Hepatocyte (in vitro differentiated cells): Measurements from ENCODE around the gene C11orf68. TPM values are rescaled to one million over a fixed set of nuclear protein-coding genes. Genes with fewer than 3 reads are reported as not detected.

ENCODE experiments used
- DNase-seq: peaks from one replicate; pipeline ENCODE4 v3.0.0-alpha.2; 2016; ENCODE audit warnings: low spot score
- H2AFZ ChIP-seq: fragments of 200-600 bp; sonication (generic); 2 replicates; pipeline ENCODE4 v1.6.0; 2016; ENCODE audit warnings: antibody characterized with exemption, mild to moderate bottlenecking
- H3K27ac ChIP-seq: fragments of 200-600 bp; sonication (generic); 2 replicates; pipeline ENCODE4 v1.5.1; 2016; ENCODE audit warnings: mild to moderate bottlenecking
- H3K27me3 ChIP-seq: fragments of 200-600 bp; sonication (generic); 2 replicates; pipeline ENCODE4 v1.6.1; 2016
- H3K36me3 ChIP-seq: fragments of 200-600 bp; sonication (generic); replicated peaks from 2 replicates; pipeline ENCODE4 v1.5.1; 2016; ENCODE audit warnings: low read depth; ENCODE audit not compliant: insufficient read depth
- H3K4me1 ChIP-seq: fragments of 200-600 bp; sonication (generic); 2 replicates; pipeline ENCODE4 v1.5.1; 2016; ENCODE audit warnings: mild to moderate bottlenecking, moderate library complexity; ENCODE audit not compliant: insufficient read depth
- H3K4me2 ChIP-seq: fragments of 200-600 bp; sonication (generic); 2 replicates; pipeline ENCODE4 v1.6.0; 2016
- H3K4me3 ChIP-seq: fragments of 200-600 bp; sonication (generic); 2 replicates; pipeline ENCODE4 v1.5.1; 2016; ENCODE audit warnings: mild to moderate bottlenecking
- H3K79me2 ChIP-seq: fragments of 200-600 bp; sonication (generic); 2 replicates; pipeline ENCODE4 v1.6.0; 2017; ENCODE audit warnings: mild to moderate bottlenecking
- H3K9me2 ChIP-seq: fragments of 200-600 bp; sonication (generic); replicated peaks from 2 replicates; pipeline ENCODE4 v1.6.0; 2017; ENCODE audit warnings: mild to moderate bottlenecking; ENCODE audit not compliant: insufficient read depth
- H3K9me3 ChIP-seq: fragments of 200-600 bp; sonication (generic); 2 replicates; pipeline ENCODE4 v1.5.1; 2016; ENCODE audit warnings: low read depth, mild to moderate bottlenecking
- H4K20me1 ChIP-seq: fragments of 200-600 bp; sonication (generic); 2 replicates; pipeline ENCODE4 v1.6.0; 2016; ENCODE audit warnings: mild to moderate bottlenecking; ENCODE audit not compliant: insufficient read depth, poor library complexity, severe bottlenecking
- CTCF ChIP-seq: fragments of 200-600 bp; sonication (generic); IDR thresholded peaks from 2 replicates; pipeline ENCODE4 v1.5.1; 2016; ENCODE audit warnings: antibody characterized with exemption, mild to moderate bottlenecking; ENCODE audit not compliant: poor library complexity
- EZH2 ChIP-seq: fragments of 200-600 bp; sonication (generic); IDR thresholded peaks from 2 replicates; pipeline ENCODE4 v1.6.1; 2016; ENCODE audit warnings: antibody characterized with exemption, mild to moderate bottlenecking, borderline replicate concordance
- EZH2phosphoT487 ChIP-seq: fragments of 200-600 bp; sonication (generic); IDR thresholded peaks from one replicate; pipeline ENCODE4 v1.6.1; 2018; ENCODE audit warnings: antibody characterized with exemption, mild to moderate bottlenecking, low read depth, moderate library complexity; ENCODE audit not compliant: unreplicated experiment, severe bottlenecking
- WGBS: methylation state at CpG from one replicate; pipeline ENCODE4 v1.1.6; 2016; ENCODE audit warnings: low lambda C conversion rate; ENCODE audit errors: missing lambda C conversion rate; 5-methylcytosine and 5-hydroxymethylcytosine counted together
- polyA plus RNA-seq: library from polyadenylated mRNA; unstranded; fragments of >200 nt; fragmentation: Nextera tagmentation; extraction: Ambion mirVana; gene quantifications from 2 replicates; pipeline ENCODE4 v1.2.1, GENCODE V29; 2016
- total RNA-seq: library from RNA; depleted of rRNA; stranded (reverse); fragments of >200 nt; gene quantifications from 2 replicates; pipeline ENCODE4 v1.2.3, GENCODE V29; 2014

The C11orf68 gene
- total and polyA plus RNA-seq, 2 experiments from 2014 or later = 26.3 to 59.3 TPM

DNA sequence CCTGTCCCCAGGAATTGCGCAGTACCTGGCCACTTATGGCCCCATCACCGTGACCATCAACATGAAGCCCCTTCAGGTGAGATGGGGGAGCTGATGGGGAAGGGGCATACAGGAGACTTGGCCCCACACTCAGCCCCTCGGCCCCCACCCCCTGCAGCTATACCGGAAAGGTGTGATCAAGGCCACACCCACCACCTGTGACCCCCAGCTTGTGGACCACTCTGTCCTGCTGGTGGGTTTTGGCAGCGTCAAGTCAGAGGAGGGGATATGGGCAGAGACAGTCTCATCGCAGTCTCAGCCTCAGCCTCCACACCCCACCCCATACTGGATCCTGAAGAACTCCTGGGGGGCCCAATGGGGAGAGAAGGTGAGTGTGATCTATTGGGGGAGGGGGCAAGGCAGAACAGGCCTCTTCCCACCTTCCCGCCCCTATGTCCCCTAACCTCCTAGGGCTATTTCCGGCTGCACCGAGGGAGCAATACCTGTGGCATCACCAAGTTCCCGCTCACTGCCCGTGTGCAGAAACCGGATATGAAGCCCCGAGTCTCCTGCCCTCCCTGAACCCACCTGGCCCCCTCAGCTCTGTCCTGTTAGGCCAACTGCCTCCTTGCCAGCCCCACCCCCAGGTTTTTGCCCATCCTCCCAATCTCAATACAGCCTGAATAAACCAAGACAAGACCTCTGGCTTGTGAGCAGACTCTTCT lies 35.7 kb downstream of the C11orf68 start:
- 94% methylated on average over 10 of the region's 13 CpGs for WGBS
- no peak overlapping the region for H3K4me3 ChIP-seq
- H3K4me2 ChIP-seq = no peak overlapping the region
- no peaks in the 10 kb centered on the region for H3K36me3 ChIP-seq
- no peak for TF ChIP-seq CTCF
- TF ChIP-seq EZH2 = no peak
- peaks cover 24% of the 10 kb centered on the region for H3K79me2 ChIP-seq
- DNase-seq = no peak
- H4K20me1 ChIP-seq = no peaks in the 10 kb centered on the region
- H3K9me2 ChIP-seq = no peaks in the 10 kb centered on the region
- peaks cover 13% of the 10 kb centered on the region for H3K4me1 ChIP-seq
- no peak overlapping the region for H3K27ac ChIP-seq
- H3K27me3 ChIP-seq = no peaks in the 10 kb centered on the region
- no peak overlapping the region for H2AFZ ChIP-seq
- no peaks in the 10 kb centered on the region for H3K9me3 ChIP-seq

GRCh38 chr11:65882120-65883057 lies 36.5 kb downstream of the C11orf68 start:
- Histone ChIP-seq H4K20me1 (no peaks in the 10 kb centered on the region), H2AFZ (no peak overlapping the region), H3K4me2 (no peak overlapping the region), H3K27ac (no peak overlapping the region), H3K4me3 (no peak overlapping the region), H3K27me3 (no peaks in the 10 kb centered on the region), H3K4me1 (peaks cover 10% of the 10 kb centered on the region), H3K9me2 (no peaks in the 10 kb centered on the region), H3K79me2 (peaks cover 20% of the 10 kb centered on the region), H3K9me3 (no peaks in the 10 kb centered on the region), H3K36me3 (no peaks in the 10 kb centered on the region)
- 98% methylated on average over 30 of the region's 30 CpGs for WGBS
- TF ChIP-seq EZH2phosphoT487 (no peak), EZH2 (no peak), CTCF (no peak)
- DNase-seq = no peak

GRCh38 chr11:65880844-65881421 lies 37.9 kb downstream of the C11orf68 start:
- Histone ChIP-seq H2AFZ (no peak overlapping the region), H3K4me3 (no peak overlapping the region), H3K36me3 (no peaks in the 10 kb centered on the region), H3K27me3 (no peaks in the 10 kb centered on the region), H3K4me2 (no peak overlapping the region), H3K9me3 (no peaks in the 10 kb centered on the region), H3K27ac (no peak overlapping the region), H3K79me2 (peaks cover 9% of the 10 kb centered on the region), H3K9me2 (no peaks in the 10 kb centered on the region), H3K4me1 (no peaks in the 10 kb centered on the region), H4K20me1 (no peaks in the 10 kb centered on the region)
- TF ChIP-seq EZH2phosphoT487 (no peak), CTCF (no peak), EZH2 (no peak)
- no peak for DNase-seq
- WGBS = 91% methylated on average over 7 of the region's 7 CpGs
